ENCODE results near the gene CACNG5. TPM values are rescaled to one million over a fixed set of nuclear protein-coding genes. Genes with fewer than 3 reads are reported as not detected.
A peak's percentile ranks its signal among the peaks of the same experiment; 100 is the strongest.
"Not testable (repeated sequence)": the region's sequence is repeated elsewhere in the genome, so short reads cannot be mapped to it uniquely, and the experiment has no call there.

CACNG5 gene
- total RNA-seq, 1 donor from 2014 or later, result not detected

DNA sequence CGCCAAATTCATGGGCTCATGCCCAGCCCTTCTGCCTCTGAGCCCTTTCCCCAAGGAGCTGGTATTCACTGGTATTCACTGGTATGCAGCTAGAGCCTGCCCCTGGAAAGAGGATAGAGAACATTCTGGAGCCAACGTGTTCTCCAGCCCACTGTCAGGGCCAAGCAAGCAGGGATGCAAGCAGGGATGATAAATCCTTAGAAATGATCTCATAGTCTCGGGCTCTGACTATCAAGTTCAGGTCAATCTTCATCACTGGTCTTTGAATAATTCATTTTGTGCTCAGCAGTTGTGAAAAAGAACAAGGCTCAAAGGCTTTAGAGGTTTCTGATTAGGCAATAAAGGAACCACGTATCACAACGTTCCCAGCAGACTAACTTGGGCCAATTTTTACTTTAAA is 57.3 kb downstream of the CACNG5 start:
- Mint-ChIP-seq H3K4me3 (no peak overlapping the region), H3K4me1 (no peaks in the 10 kb centered on the region), H3K27me3 (peaks cover 4% of the 10 kb centered on the region), H3K27ac (no peak overlapping the region), H3K36me3 (ENCODE audit: low read depth) (no peaks in the 10 kb centered on the region), H3K9me3 (no peaks in the 10 kb centered on the region)
- intact Hi-C loops (cut with micrococcal nuclease), result no loop called here
- no peak for DNase-seq

DNA sequence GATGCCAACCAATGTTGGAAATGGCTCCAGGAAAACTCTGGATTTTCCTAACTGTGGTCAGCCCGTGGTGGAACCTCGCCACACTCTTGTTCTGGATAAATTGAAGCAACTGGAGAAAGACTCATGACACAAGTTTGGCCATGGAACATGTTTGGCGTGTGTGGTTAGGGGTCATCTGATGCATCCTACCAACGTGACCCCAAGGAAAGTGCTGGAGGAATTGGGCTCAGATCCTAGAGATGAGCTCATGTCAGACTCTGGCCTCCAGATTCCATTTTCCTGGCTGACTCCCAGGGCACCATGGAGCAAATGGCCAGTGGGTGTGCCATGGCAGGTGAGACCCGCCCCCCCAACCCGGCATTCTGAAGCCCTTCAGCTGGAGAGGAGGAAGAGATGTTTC is 58.5 kb downstream of the CACNG5 start:
- Mint-ChIP-seq H3K27ac (no peak overlapping the region), H3K36me3 (ENCODE audit: low read depth) (no peaks in the 10 kb centered on the region), H3K4me3 (no peak overlapping the region), H3K9me3 (no peaks in the 10 kb centered on the region), H3K27me3 (peaks cover 4% of the 10 kb centered on the region), H3K4me1 (no peaks in the 10 kb centered on the region)
- intact Hi-C loops (cut with micrococcal nuclease), result no loop called here
- DNase-seq, result no peak

DNA sequence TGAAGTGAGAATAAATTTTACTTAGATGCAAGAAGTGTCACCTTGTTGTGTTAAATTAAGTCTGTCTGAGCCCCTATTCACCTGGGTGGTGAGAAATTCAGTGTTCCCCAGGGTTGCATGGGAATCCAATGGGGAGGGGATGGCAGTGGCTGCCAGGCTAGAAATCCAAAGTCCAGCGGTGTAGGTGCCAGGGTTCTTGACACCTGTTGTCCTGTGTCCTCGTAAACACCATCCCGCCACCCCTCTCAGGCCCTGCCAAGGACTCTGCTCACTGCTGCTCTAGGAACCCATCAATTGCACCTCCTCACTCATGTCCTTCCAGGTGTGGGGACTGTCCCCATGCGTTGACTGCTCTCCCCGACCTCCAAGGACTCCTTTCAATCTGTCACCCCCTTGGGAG is 58.9 kb downstream of the CACNG5 start:
- H3K27me3 Mint-ChIP-seq, result peaks cover 4% of the 10 kb centered on the region
- intact Hi-C loops (cut with micrococcal nuclease), result no loop called here
- H3K4me1 Mint-ChIP-seq, result no peaks in the 10 kb centered on the region
- no peak overlapping the region for H3K4me3 Mint-ChIP-seq
- no peaks in the 10 kb centered on the region for H3K36me3 Mint-ChIP-seq (ENCODE audit: low read depth)
- no peaks in the 10 kb centered on the region for H3K9me3 Mint-ChIP-seq
- no peak overlapping the region for H3K27ac Mint-ChIP-seq
- no peak for DNase-seq

DNA sequence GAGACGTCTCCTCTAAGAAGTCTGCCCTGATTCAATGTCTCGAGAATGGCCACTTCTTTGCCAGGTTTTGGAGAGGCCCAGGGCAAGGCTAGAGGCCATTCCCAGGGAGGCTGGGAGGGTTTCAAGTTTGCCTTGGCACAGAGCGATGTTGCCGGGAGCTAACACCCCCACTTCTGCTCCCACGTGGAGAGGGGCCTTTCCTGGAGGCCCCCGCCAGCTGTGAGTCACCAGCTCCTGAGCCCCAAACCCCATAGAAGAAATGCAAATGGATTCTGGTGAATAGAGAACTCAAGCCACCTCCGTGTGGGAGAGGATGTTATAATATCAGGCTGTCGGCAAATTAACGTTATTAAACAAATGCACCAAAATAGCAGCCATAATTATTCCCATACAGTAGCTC is 62.2 kb downstream of the CACNG5 start:
- Mint-ChIP-seq H3K4me3 (no peak overlapping the region), H3K27ac (no peak overlapping the region), H3K9me3 (no peaks in the 10 kb centered on the region), H3K27me3 (peaks cover 2% of the 10 kb centered on the region), H3K36me3 (ENCODE audit: low read depth) (no peaks in the 10 kb centered on the region), H3K4me1 (no peaks in the 10 kb centered on the region)
- intact Hi-C loops (cut with micrococcal nuclease), result no loop called here
- DNase-seq, result no peak

DNA sequence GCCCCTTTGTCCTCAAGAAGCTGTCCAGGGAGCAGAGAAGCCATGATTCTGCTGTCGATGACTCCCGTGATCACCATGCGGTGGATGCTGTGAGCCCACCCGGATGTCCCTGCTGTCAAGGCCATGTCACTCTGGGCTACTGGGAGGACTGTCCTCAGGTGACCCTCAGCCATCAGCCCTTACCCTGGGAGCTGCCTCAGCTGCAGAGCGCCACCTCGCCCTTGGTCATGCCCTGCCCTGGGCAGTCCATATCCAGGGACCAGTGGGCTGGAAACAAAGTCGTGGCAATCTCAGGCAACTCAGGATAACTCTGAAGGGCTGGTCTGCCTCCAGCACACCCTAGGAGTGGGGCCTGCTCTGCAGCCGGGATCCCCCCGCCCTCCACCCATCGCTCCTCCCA is 63.6 kb downstream of the CACNG5 start:
- Mint-ChIP-seq H3K27ac (no peak overlapping the region), H3K27me3 (peaks cover 7% of the 10 kb centered on the region), H3K36me3 (ENCODE audit: low read depth) (no peaks in the 10 kb centered on the region), H3K9me3 (no peaks in the 10 kb centered on the region), H3K4me1 (no peaks in the 10 kb centered on the region), H3K4me3 (no peak overlapping the region)
- DNase-seq, result no peak
- intact Hi-C loops (cut with micrococcal nuclease), result no loop called here

DNA sequence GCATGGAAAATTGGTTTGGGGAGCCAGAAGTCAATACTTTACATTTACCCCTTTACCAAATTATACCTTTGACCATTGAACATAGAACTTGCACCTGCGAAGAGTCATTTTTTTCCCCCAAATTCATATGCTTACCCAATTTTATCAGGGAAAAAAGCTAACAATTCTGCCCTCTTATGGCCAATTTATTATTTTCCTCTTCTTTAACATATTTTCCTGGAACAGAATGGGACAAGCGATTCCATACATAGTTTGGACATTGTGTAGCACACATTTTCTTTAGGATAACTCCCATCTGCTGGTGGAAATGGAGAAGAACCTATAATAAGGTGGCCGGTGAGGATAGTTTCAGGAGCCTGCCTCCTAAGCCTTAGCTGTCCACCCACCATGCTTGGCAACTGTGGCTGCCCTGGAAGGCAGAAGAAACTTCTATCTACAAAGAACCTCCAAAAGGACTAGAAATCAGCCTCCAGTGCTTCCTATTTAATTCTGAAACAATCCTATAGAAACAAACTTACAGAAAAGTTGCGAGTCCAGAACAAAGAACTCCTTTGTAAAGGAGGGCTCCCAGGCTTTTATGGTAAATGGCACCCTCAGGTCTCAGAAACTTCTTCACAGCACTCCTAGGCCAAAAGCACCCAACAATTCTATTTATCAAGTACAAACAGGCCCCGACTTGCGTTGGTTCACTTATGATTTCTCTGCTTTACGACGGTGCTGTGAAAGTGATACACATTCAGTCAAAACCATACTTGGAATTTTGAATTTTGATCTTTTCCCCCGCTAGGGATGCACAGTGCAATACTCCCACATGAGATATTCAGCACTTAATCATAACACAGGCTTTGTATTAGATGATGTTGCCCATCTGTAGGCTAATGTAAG is 65.5 kb downstream of the CACNG5 start:
- Mint-ChIP-seq H3K9me3 (no peaks in the 10 kb centered on the region), H3K4me3 (no peak overlapping the region), H3K27me3 (peaks cover 4% of the 10 kb centered on the region), H3K36me3 (ENCODE audit: low read depth) (no peaks in the 10 kb centered on the region), H3K4me1 (no peaks in the 10 kb centered on the region), H3K27ac (no peak overlapping the region)
- DNase-seq, result no peak
- intact Hi-C loops (cut with micrococcal nuclease), result no loop called here

DNA sequence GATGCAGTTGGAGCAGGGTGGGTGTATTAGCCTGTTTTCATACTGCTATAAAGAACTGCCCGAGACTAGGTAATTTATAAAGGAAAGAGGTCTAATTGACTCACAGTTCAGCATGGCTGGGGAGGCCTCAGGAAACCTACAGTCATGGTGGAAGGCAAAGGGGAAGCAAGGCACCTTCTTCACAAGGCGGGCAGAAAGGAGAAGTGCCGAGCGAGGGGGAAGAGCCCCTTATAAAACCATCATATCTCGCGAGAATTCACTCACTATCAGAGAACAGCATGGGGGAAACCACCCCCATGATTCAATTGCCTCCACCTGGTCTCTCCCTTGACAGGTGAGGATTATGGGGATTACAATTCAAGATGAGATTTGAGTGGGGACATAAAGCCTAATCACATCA is 68.4 kb downstream of the CACNG5 start:
- H3K27ac Mint-ChIP-seq; intact Hi-C loops (cut with micrococcal nuclease); H3K27me3 Mint-ChIP-seq; H3K9me3 Mint-ChIP-seq; DNase-seq; H3K36me3 Mint-ChIP-seq (ENCODE audit: low read depth); H3K4me1 Mint-ChIP-seq; H3K4me3 Mint-ChIP-seq: not testable (repeated sequence)

DNA sequence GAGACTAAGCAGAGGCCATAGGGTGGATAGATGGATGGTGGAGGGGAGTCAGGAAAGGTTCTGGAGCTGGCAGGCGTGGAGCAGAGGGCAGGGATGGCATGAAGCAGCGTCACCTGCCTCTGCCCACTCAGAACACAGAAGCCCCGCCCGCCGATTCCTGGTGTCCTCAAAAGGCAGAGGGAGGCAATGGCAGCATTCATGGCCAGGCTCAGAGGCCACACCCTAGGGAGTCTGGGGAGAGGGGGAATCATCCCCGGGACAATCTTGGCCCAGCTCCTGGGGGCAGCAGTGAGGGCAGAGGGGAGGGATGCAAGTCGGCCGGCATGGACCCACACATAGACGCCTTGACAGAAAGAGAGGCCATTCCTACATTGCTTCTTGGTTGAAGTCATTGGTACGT is 68.9 kb downstream of the CACNG5 start:
- H3K36me3 Mint-ChIP-seq (ENCODE audit: low read depth), result no peaks in the 10 kb centered on the region

DNA sequence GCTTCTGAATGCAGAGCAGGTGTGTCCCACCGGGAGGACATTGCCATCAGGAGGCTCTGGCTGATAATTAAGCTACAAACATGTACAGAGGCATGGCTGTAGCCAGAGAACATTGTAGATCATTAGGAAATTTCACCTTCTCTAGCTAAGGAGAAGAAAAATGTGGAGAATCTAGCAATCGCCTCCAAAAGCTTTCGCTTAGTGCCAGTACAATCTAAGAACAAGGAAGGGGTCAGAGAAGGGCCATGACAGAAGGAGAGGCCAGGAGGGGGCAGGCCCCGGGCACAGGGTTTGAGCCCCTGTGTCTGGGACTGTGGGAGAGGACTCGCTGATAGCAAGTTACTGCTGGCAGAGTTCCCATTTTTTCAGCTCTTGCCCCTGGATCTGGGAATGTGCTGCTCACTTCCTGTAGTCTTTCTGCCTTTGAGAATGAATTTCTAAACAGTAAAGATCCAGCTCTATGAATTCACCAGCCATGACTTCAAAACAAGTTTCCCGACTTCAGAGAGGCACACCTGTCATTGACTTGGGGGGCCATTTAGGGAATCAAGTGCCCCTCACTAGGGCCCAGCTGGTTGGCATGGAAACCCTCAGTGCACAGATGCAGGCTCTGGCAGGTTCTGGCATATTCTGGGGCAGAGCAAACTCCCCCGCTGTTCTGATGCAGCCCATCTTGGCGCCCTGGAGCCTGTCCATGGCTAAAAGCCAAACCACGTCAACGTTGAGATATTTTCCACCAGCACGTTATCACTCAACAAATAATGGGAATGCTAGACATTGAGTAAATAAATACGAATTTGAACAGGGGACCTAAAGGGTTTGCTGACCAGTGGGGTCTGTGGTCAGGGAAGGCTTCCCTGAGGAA is 70.1 kb downstream of the CACNG5 start:
- intact Hi-C loops (cut with micrococcal nuclease), result no loop called here
- Mint-ChIP-seq H3K27ac (no peak overlapping the region), H3K27me3 (peaks cover 4% of the 10 kb centered on the region), H3K36me3 (ENCODE audit: low read depth) (no peaks in the 10 kb centered on the region), H3K4me3 (no peak overlapping the region), H3K9me3 (no peaks in the 10 kb centered on the region), H3K4me1 (peaks cover 2% of the 10 kb centered on the region)
- no peak for DNase-seq

More for the DNA sequence above, 68.9 kb downstream of the CACNG5 start:
- H3K4me1 Mint-ChIP-seq, result peaks cover 2% of the 10 kb centered on the region
- DNase-seq, result no peak
- H3K4me3 Mint-ChIP-seq, result no peak overlapping the region
- no peak overlapping the region for H3K27ac Mint-ChIP-seq
- peaks cover 4% of the 10 kb centered on the region for H3K27me3 Mint-ChIP-seq
- no peaks in the 10 kb centered on the region for H3K9me3 Mint-ChIP-seq
- intact Hi-C loops (cut with micrococcal nuclease), result no loop called here

DNA sequence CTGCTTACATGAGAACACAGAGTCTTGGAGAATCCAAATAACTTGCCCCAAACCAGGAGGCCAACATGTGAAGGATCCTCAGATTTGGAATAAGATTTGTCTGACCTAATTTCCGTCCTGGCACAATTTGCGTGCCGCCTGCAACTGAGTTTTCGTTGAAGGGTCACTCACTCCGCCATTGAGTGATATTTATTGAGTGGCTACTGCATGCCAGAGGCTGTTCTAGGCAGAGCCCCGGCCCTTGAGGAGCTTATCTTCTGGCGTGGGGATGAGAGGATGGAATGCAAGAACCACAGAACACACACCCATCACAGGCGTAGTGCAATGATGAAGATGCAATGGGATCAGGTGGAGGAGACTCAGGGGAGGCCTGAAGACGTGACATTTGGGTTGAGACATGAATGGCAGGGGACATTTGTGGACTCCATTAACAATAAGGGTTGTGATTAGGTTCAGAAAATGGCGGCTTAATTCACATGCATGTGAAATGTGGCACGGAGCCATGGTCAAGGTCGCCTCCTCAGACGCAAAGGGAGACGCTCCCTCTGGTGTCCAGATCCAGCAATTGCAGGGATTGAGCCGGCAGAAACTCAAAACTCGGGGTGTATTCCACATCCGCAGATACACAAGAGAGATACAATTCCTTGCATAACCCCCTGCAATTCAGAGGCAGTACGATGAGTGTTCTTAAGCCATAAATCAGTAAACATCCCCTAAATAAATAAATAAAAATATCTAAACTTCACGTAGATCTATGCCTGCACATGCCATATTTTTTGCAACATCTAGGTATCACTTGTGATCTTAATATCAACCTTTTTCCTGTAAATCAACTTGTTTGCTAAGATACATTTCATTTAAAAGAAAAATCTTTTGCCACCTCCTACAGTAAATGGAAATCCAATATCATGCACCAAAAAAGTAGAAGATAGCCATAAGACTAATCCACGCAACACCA is 71.7 kb downstream of the CACNG5 start:
- no peaks in the 10 kb centered on the region for H3K9me3 Mint-ChIP-seq
- no peaks in the 10 kb centered on the region for H3K36me3 Mint-ChIP-seq (ENCODE audit: low read depth)
- H3K27me3 Mint-ChIP-seq, result peaks cover 4% of the 10 kb centered on the region
- intact Hi-C loops (cut with micrococcal nuclease), result loop anchor here (1.0 to 2.0 kb wide), 3 partner anchors 78 to 705 kb away; no protein-coding TSS in a partner anchor
- peaks cover 2% of the 10 kb centered on the region for H3K4me1 Mint-ChIP-seq
- DNase-seq, result peak; percentile 88
- no peak overlapping the region for H3K27ac Mint-ChIP-seq
- H3K4me3 Mint-ChIP-seq, result no peak overlapping the region

DNA sequence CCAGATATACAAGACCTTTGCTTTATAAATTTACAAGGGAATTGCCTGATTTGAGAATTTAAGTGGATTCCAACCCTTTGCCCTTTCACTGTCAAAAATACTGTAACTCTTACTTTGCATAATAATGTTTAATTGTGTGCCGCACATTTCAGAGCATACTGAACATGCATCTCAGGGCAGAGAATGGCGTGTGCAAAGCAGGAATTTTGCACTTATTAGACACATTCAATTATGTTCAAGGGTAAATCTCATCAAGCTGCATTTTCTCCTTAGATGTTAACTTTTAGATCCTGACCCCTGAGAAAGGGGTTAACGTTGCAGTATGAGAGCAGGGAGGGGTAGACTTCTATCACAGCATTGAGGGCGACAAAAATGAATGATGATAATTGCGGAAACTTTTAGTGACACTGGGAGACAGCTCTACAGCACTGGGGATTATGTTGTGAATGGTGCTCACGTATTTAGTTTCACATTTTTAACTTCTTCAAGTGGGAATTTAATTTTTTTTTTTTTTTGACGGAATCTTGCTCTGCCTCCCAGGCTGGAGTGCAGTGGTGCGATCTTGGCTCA is 75.0 kb downstream of the CACNG5 start:
- no peaks in the 10 kb centered on the region for H3K36me3 Mint-ChIP-seq (ENCODE audit: low read depth)
- intact Hi-C loops (cut with micrococcal nuclease), result no loop called here
- no peak for DNase-seq
- no peak overlapping the region for H3K4me3 Mint-ChIP-seq
- H3K4me1 Mint-ChIP-seq, result peaks cover 2% of the 10 kb centered on the region
- no peaks in the 10 kb centered on the region for H3K27me3 Mint-ChIP-seq
- H3K27ac Mint-ChIP-seq, result no peak overlapping the region
- no peaks in the 10 kb centered on the region for H3K9me3 Mint-ChIP-seq

DNA sequence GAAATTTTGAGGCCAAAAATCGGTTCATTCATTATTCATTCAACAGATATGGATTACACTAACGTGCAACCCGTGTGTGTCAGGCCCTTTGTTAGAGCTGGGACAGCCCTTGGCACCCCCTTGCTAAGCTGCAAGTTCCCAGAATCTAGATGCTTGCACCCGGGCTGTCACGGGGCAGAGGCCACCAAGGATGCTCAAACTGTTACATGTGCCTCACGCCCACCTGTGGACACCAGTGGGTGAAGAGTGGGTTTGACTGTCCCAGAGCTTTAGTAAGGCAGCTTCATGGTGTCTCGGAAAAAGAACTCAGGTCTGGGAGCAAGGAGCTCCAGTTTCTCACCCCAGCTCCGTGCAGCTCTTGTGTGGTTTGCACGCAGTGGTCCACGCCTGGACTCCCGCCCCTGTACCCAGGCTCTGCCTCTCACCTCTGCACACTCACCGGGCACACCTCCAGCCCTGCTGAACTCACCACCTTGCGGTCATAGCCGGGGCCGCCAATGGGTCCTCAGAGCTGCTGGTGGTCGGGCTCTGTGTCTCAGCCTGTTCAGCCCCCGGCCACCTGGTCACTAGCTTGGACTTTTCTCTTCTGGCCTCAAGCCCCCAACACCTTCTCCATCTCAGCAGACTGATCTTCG is 75.9 kb downstream of the CACNG5 start:
- H3K27ac Mint-ChIP-seq, result no peak overlapping the region
- H3K9me3 Mint-ChIP-seq, result no peaks in the 10 kb centered on the region
- no peak for DNase-seq
- peaks cover 2% of the 10 kb centered on the region for H3K4me1 Mint-ChIP-seq
- H3K4me3 Mint-ChIP-seq, result no peak overlapping the region
- H3K27me3 Mint-ChIP-seq, result no peaks in the 10 kb centered on the region
- intact Hi-C loops (cut with micrococcal nuclease), result no loop called here
- H3K36me3 Mint-ChIP-seq (ENCODE audit: low read depth), result no peaks in the 10 kb centered on the region

DNA sequence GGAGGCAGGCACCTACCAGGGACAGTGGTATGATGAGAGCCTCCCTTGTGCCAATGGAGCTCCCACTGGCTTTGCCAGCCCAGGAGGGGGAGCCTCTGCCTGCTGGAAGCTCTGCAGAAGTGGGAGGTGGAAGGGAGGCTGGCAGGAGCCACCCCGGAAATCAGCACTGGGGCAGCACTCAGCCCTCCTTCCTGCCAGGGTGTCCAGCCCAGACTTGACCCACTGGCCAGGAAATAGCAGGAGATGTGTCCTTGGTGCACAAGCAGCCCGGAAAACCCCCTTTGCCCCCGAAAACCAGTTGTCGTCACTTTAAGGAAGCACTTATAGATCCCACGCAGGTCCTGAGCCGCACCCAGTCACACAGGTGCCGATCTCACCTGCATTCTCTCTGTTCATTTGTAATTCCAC is 80.3 kb downstream of the CACNG5 start:
- H3K27ac Mint-ChIP-seq, result no peak overlapping the region
- H3K9me3 Mint-ChIP-seq, result no peaks in the 10 kb centered on the region
- intact Hi-C loops (cut with micrococcal nuclease), result no loop called here
- H3K4me1 Mint-ChIP-seq, result no peaks in the 10 kb centered on the region
- H3K27me3 Mint-ChIP-seq, result no peaks in the 10 kb centered on the region
- no peak overlapping the region for H3K4me3 Mint-ChIP-seq
- no peaks in the 10 kb centered on the region for H3K36me3 Mint-ChIP-seq (ENCODE audit: low read depth)
- no peak for DNase-seq
